HG03442 (cell line): ENCODE measurements around the gene ICAM4.
"Not testable (repeated sequence)": the region's sequence is repeated elsewhere in the genome, so short reads cannot be mapped to it uniquely, and the experiment has no call there.

Experiments
- ATAC-seq: cut with Tn5 transposase; IDR thresholded peaks from one replicate; pipeline ENCODE4 v1.9.1; 2021; ENCODE audit warnings: mild to moderate bottlenecking, moderate library complexity; ENCODE audit not compliant: unreplicated experiment

ICAM4 gene

DNA sequence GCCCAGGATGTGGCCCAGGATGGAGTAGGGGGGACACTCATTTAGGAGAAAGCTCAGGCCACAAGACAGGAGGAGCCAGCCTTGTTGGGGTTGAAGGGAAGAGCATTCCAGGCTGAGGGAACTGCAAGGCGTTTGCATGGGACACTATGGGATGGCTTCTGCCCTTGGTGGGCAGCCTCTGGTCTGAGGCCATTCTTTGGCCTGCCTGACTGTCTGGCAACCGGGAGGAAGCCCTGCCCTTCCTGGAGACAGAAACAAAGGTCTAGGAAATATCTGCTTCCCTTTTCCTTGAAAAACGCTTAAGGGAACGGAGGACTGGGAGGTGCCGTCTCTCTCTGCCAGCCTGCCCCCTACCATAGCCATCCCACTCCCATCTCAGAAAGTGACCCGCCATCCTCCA, 18.7 kb upstream of the ICAM4 start:
- no peak for ATAC-seq

DNA sequence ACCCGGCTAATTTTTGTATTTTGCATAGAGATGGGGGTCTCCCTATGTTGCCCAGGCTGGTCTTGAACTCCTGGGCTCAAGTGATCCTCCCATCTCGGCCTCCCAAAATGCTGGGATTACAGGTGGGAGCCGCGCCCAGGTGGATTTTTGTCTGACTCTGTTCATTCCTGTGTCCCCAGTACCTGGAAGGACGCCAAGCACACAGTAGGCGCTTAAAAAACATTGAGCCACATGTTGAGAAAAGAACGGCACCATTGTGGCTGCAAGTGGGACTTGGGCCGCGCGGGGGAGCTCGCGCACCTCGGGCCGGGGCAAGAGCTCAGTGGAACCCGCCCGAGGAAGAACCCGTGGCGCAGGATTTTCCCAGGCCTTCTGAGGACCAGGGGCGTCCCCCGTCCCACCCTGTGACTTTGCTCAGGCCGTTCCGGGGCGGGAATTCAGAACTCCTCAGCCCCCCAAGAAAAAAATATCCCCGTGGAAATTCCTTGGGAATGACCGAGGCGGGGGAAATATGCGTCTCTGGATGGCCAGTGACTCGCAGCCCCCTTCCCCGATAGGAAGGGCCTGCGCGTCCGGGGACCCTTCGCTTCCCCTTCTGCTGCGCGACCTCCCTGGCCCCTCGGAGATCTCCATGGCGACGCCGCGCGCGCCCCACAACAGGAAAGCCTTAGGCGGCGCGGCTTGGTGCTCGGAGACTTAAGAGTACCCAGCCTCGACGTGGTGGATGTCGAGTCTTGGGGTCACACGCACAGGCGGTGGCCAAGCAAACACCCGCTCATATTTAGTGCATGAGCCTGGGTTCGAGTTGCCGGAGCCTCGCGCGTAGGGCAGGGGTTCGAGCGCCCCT, 17.2 kb upstream of the ICAM4 start:
- no peak for ATAC-seq

DNA sequence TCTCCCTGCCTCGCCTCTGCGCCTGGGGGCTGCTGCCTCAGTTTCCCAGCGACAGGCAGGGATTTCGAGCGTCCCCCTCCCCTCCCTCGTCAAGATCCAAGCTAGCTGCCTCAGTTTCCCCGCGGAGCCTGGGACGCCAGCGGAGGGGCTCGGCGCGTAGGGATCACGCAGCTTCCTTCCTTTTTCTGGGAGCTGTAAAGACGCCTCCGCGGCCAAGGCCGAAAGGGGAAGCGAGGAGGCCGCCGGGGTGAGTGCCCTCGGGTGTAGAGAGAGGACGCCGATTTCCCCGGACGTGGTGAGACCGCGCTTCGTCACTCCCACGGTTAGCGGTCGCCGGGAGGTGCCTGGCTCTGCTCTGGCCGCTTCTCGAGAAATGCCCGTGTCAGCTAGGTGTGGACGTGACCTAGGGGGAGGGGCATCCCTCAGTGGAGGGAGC, 16.6 kb upstream of the ICAM4 start:
- ATAC-seq: peak; percentile 38

DNA sequence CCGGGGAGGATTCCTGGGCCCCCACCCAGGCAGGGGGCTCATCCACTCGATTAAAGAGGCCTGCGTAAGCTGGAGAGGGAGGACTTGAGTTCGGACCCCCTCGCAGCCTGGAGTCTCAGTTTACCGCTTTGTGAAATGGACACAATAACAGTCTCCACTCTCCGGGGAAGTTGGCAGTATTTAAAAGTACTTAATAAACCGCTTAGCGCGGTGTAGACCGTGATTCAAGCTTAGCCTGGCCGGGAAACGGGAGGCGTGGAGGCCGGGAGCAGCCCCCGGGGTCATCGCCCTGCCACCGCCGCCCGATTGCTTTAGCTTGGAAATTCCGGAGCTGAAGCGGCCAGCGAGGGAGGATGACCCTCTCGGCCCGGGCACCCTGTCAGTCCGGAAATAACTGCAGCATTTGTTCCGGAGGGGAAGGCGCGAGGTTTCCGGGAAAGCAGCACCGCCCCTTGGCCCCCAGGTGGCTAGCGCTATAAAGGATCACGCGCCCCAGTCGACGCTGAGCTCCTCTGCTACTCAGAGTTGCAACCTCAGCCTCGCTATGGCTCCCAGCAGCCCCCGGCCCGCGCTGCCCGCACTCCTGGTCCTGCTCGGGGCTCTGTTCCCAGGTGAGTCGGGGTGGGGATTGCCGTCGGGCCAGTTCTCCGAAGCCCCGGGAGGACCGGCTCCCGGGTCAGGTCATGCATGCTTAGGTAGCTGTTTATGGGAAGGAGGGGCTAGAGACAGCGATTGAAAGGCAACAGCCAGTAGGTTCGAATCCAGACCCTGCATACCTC, 15.9 kb upstream of the ICAM4 start, which contains the start of gene ICAM1:
TSS of gene ICAM1 (plus strand) at position 505 of the 779 bp plus-strand sequence. CDS start at position 545, 40 bp downstream.
- ATAC-seq: peak; percentile 47

DNA sequence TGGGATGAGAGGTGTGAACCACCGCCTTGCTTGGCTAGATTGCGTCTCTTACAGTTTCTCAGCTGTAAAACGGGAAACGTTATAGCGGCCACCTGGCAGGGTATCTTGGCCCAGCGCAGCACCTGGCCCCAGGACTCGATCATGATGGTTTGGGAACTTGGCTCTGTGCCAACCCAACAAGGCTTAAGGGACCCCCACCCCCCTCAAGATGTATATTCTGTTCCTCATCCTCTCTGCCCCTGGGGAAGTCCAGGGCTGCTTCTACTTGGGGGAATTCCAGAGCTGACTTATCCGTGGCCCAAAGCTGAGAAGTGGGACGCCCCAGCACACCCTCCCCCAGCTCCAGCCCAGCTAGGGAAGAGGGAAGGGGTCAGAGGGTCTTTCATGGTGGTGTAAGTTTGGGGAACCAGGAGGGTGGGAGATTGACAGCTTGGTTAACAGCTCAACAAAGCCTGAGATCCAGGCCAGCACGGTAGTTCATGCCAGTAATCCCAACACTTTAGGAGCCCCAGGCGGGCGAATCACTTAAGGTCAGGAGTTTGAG, 15.1 kb upstream of the ICAM4 start:
- ATAC-seq: peak; percentile 13

DNA sequence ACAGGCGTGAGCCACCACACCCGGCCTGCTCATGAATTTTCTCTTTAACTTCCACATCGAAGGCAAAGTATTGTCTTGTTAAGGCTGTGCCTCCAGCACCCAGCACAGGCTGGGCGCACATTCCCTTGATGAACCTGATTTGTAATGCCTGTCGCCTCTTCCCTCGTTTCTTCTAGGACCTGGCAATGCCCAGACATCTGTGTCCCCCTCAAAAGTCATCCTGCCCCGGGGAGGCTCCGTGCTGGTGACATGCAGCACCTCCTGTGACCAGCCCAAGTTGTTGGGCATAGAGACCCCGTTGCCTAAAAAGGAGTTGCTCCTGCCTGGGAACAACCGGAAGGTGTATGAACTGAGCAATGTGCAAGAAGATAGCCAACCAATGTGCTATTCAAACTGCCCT, 12.2 kb upstream of the ICAM4 start:
- no peak for ATAC-seq

DNA sequence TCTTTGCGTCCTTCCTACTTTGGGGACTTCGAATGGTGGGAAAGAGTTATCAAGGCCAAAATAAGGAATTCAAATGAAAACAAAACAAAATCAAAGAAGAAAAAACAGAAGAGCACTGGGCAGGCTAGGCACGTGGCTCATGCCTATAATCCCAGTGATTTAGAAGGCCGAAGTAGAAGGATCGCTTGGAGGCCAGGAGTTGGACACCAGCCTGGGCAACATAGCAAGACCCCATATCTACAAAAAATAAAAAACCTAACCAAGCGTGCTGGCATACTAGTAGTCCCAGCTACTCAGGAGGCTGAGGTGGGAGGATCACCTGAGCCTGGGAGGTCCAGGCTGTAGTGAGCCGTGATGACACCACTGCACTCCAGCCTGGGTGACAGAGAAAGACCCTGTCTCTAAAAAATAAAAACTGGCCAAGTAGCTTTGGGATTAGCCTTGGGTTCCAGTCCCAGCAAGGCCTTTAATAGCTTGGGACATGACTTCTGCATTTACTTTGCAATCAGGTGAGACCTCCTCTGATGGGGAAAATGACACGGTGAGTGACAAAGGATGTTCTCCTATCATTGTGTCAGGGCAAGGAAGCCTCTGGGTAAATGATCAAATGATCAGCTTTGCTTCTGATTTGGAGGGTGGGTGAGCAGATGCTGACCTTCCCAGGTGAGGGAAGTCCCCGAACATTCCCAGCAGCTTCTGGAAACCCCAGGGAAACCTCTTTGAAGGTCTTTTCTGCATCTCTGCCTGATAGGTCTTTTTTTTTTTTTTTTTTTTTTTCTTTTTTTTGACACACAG, 8.8 kb upstream of the ICAM4 start:
- no peak for ATAC-seq

DNA sequence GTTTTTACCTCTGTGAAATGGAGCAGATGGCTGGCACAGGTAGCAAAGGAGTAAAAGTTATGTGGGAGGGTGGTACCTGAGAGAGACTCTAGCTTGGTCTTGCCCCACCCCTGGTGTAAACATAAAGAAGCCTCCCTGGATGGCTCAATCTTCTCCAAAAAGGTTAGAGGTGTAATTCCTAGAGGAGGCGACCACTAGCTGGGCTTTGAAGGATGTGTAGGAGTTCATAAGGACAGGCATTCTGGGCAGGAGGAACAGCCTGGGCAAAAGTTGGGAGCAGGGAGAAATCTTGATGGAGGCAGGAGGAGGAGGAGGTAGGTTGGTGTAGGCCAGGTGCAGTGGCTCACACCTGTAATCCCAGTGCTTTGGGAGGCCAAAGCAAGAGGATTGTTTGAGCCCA, 7.8 kb upstream of the ICAM4 start:
- no peak for ATAC-seq

DNA sequence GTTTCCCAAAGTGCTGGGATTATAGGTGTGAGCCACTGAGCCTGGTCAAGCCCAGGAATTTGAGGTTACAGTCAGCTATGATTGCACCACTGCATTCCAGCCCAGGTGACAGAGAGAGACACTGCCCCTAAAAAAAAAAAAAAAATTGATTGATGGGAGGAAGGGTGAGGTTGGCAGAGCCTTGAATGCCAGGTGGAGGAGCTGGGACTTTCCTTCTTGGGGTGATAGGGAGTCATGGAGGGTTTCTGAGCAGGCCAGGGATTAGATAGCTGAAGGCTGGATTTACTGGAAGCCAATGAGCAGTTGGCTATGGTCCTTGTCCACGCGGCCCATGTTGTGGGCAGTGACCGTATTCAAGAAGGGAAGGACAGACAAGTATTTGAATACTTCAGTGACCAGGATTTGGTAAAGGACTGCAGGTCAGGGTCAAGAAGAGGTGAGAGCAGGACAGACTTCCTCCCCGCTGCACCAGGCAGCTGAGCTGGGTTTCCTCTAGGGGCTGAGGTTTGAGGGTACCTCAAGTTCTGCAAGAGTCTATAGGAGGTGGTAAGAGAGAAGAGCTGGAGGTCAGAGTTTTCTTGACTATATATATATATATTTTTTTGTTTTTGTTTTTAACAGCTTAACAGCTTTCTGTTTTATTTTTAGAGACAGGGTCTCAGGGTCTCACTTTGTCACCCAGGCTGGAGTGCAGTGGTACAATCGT, 6.9 kb upstream of the ICAM4 start:
- no peak for ATAC-seq

DNA sequence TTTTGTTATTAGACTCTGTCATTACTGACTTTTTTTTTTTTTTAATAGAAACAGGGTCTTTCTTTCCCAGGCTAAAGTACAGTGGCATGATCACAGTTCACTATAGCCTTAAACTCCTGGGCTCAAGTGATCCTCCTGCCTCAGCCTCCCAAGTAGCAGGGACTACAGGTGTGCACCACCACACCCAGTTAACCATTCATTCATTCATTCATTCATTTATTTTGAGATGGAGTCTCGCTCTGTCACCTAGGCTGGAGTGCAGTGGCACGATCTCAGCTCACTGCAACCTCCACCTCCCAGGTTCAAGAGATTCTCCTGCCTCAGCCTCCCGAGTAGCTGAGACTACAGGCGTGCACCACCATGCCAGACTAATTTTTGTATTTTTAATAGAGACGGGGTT, 4.7 kb upstream of the ICAM4 start:
- not testable (repeated sequence) for ATAC-seq

DNA sequence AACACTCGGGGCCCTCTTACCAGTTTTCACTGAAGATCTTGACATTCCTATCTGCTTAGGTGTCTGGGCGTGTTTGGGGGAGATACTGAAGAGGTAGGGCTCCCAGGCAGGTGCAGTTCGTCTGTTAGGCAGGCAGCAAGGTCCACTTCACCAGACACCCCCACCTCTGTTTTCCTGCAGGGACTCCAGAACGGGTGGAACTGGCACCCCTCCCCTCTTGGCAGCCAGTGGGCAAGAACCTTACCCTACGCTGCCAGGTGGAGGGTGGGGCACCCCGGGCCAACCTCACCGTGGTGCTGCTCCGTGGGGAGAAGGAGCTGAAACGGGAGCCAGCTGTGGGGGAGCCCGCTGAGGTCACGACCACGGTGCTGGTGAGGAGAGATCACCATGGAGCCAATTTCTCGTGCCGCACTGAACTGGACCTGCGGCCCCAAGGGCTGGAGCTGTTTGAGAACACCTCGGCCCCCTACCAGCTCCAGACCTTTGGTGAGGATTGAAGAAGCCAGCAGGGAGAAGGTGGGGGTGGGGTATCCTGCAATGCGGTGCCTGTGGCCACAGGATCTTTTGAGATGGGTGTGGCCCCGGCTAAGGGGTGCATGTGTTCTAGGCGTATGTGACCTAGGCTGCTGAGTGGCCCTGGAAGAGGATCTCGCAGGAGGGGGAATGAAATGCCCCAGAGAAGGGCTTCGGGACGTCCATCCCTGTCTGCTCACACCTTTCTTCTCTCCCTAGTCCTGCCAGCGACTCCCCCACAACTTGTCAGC, 3.3 kb upstream of the ICAM4 start:
- no peak for ATAC-seq

DNA sequence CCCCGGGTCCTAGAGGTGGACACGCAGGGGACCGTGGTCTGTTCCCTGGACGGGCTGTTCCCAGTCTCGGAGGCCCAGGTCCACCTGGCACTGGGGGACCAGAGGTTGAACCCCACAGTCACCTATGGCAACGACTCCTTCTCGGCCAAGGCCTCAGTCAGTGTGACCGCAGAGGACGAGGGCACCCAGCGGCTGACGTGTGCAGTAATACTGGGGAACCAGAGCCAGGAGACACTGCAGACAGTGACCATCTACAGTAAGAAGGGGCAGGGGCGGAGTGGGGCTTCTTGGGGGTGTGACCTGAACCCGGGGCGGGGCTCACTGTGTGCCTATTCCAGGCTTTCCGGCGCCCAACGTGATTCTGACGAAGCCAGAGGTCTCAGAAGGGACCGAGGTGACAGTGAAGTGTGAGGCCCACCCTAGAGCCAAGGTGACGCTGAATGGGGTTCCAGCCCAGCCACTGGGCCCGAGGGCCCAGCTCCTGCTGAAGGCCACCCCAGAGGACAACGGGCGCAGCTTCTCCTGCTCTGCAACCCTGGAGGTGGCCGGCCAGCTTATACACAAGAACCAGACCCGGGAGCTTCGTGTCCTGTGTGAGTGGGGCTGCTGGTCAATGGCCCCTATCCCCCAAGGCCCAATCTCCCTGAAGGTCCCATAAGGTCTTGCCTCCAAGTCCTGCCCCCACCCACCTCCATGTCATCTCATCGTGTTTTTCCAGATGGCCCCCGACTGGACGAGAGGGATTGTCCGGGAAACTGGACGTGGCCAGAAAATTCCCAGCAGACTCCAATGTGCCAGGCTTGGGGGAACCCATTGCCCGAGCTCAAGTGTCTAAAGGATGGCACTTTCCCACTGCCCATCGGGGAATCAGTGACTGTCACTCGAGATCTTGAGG, 2.4 kb upstream of the ICAM4 start:
- ATAC-seq: no peak

DNA sequence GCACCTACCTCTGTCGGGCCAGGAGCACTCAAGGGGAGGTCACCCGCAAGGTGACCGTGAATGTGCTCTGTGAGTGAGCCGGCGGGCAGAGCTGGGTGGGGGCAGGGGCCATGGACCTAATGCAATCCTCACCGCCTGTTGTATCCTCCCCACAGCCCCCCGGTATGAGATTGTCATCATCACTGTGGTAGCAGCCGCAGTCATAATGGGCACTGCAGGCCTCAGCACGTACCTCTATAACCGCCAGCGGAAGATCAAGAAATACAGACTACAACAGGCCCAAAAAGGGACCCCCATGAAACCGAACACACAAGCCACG, 1.8 kb upstream of the ICAM4 start:
- ATAC-seq: no peak

DNA sequence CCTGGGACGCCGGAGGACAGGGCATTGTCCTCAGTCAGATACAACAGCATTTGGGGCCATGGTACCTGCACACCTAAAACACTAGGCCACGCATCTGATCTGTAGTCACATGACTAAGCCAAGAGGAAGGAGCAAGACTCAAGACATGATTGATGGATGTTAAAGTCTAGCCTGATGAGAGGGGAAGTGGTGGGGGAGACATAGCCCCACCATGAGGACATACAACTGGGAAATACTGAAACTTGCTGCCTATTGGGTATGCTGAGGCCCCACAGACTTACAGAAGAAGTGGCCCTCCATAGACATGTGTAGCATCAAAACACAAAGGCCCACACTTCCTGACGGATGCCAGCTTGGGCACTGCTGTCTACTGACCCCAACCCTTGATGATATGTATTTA, 1.4 kb upstream of the ICAM4 start:
- ATAC-seq: no peak

DNA sequence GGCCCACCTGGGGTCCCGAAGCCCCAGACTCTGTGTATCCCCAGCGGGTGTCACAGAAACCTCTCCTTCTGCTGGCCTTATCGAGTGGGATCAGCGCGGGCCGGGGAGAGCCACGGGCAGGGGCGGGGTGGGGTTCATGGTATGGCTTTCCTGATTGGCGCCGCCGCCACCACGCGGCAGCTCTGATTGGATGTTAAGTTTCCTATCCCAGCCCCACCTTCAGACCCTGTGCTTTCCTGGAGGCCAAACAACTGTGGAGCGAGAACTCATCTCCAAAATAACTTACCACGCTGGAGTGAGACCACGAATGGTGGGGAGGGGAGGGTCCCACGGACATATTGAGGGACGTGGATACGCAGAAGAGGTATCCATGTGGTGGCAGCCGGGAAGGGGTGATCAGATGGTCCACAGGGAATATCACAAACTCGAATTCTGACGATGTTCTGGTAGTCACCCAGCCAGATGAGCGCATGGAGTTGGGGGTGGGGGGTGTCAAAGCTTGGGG, 2.0 kb downstream of the ICAM4 start:
- no peak for ATAC-seq

DNA sequence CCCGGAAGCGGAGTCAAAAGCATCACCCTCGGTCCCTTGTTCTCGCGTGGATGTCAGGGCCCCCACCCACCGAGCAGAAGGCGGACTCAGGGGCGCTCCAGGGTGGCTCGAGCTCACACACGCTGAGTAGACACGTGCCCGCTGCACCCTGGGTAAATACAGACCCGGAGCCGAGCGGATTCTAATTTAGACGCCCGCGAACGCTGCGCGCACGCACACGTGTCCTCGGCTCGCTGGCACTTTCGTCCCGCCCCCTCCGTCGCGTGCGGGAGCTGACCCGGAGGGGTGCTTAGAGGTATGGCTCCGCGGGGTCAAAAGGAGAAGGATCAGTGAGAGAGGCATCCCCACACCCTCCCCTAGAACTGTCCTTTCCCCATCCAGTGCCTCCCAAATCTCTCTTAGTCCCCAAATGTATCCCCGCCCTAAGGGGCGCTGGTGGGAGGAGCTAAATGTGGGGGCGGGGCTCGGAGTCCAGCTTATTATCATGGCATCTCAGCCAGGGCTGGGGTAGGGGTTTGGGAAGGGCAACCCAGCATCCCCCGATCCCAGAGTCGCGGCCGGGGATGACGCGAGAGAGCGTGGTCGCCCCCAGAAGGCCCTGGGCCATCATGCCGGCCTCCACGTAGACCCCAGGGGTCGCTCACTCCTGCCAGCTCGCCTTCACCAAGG, 2.5 kb downstream of the ICAM4 start:
- no peak for ATAC-seq

DNA sequence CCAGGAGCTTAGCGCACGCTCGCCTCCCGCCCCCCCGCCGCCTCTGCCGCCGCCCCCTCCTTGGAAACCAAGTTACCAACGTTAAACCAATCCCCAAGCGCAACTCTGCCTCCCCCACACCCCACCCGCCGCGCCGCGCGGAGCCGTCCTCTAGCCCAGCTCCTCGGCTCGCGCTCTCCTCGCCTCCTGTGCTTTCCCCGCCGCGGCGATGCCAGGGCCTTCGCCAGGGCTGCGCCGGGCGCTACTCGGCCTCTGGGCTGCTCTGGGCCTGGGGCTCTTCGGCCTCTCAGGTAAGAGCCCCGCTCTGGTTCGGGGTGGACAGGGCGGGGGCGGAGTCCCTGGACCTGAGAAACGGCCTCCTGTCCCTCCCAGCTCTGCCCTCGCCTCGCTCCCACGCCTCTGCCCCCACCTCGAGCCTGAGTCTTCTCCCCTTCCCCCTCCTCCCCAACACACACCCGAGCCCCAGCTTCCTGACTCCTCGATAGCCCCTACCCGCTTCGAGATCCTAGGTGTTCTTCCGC, 3.1 kb downstream of the ICAM4 start, which contains the start of gene ICAM5:
TSS of gene ICAM5 (plus strand) at position 117 of the 521 bp plus-strand sequence. CDS start at position 209, 92 bp downstream.
- no peak for ATAC-seq
